Neural progenitor cell (in vitro differentiated cells): Measurements from ENCODE around the gene TP53BP2.
"Not testable (repeated sequence)": the region's sequence is repeated elsewhere in the genome, so short reads cannot be mapped to it uniquely, and the experiment has no call there.

ENCODE experiments used
- EZH2 ChIP-seq: fragments of 200-600 bp; sonication (generic); IDR thresholded peaks from 2 replicates; pipeline ENCODE4 v1.6.1; 2017; ENCODE audit warnings: antibody characterized with exemption, mild to moderate bottlenecking, moderate library complexity
- EZH2phosphoT487 ChIP-seq: fragments of 200-600 bp; sonication (generic); IDR thresholded peaks from 2 replicates; pipeline ENCODE4 v1.6.1; 2017; ENCODE audit warnings: antibody characterized with exemption
- TF ChIP-seq, protein P1 (sequence below): fragments of 200-600 bp; sonication (generic); IDR thresholded peaks from 2 replicates; pipeline ENCODE4 v1.5.1; 2017; ENCODE audit warnings: antibody characterized with exemption, mild to moderate bottlenecking

- TF ChIP-seq EZH2, EZH2phosphoT487: not testable (repeated sequence)
- TF ChIP-seq, protein P1, sequence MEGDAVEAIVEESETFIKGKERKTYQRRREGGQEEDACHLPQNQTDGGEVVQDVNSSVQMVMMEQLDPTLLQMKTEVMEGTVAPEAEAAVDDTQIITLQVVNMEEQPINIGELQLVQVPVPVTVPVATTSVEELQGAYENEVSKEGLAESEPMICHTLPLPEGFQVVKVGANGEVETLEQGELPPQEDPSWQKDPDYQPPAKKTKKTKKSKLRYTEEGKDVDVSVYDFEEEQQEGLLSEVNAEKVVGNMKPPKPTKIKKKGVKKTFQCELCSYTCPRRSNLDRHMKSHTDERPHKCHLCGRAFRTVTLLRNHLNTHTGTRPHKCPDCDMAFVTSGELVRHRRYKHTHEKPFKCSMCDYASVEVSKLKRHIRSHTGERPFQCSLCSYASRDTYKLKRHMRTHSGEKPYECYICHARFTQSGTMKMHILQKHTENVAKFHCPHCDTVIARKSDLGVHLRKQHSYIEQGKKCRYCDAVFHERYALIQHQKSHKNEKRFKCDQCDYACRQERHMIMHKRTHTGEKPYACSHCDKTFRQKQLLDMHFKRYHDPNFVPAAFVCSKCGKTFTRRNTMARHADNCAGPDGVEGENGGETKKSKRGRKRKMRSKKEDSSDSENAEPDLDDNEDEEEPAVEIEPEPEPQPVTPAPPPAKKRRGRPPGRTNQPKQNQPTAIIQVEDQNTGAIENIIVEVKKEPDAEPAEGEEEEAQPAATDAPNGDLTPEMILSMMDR = not testable (repeated sequence)
Measured at GRCh38 chr1:223841977-223842623, 3.6 kb downstream of the TP53BP2 start.
